ENCODE measurements around the gene ARIH2. TPM values are rescaled to one million over a fixed set of nuclear protein-coding genes. Genes with fewer than 3 reads are reported as not detected.

The ARIH2 gene
- polyA plus RNA-seq, 4 donors: 42.7 to 70.1 (median 47.2) TPM

DNA sequence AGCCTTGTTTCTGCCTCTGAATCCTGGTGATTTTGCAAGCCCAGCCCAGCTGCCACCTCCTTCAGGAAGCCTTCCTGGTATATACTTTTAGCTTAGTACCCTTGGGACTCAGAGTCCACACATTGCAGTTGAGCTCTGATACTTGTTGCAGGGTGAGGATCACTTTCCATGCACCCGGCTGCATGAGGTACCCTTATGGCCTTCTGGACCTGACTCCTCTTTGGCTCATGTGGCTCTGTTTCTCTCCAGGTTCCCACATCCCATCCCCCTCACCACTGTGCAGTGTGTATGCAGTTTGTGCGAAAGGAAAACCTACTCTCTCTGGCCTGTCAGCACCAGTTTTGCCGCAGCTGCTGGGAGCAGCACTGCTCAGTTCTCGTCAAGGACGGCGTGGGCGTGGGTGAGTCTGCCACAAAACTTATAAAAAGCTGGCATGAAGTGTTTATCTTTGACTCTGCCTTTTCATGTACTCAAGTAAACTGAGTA is 48.3 kb downstream of the ARIH2 start:
- 90 to 93% (median 92%) methylated on average over 7 of the region's 7 CpGs for WGBS, 3 donors
- H3K4me3 ChIP-seq (ENCODE audit: low read depth in 1 of 3, low read length in 3 of 3): no peak overlapping the region
- H3K27ac ChIP-seq (ENCODE audit: low read depth in 1 of 3, low read length in 2 of 3): no peak overlapping the region
- peaks cover 17 to 57% (median 24%) of the 10 kb centered on the region in 3 donors for H3K36me3 ChIP-seq (ENCODE audit: control insufficient read depth in 3 of 3, insufficient read depth in 2 of 3, low read depth in 1 of 3, low read length in 3 of 3)
- H3K4me1 ChIP-seq (ENCODE audit: control insufficient read depth in 3 of 3, insufficient read depth in 2 of 3, low read depth in 1 of 3, low read length in 2 of 3): no peaks in the 10 kb centered on the region
- DNase-seq (no peak), FAIRE-seq (no peak)
- no peaks in the 10 kb centered on the region for H3K27me3 ChIP-seq (ENCODE audit: control insufficient read depth in 3 of 3, insufficient read depth in 3 of 3, low read length in 3 of 3)
- no peaks in the 10 kb centered on the region for H3K9me3 ChIP-seq (ENCODE audit: control insufficient read depth in 2 of 2, insufficient read depth in 1 of 2, low read depth in 1 of 2, low read length in 1 of 2)

DNA sequence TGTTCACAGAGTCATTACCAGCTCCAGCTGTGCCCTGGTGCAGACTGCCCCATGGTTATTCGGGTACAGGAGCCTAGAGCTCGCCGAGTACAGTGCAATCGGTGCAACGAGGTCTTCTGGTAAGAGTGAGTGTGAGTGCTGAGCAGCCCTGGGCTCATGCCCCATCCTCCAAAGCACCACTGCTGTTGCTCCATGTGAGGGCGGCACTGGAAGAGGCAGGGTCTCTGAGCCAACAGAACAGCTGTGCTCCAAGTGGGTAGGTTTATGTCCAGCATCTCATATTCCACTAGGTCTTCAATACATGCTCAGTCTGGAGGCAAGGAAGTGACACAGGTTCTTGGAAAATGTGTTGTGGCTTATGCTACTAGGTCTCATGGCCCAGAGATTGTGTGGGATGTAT is 51.9 kb downstream of the ARIH2 start:
- Histone ChIP-seq H3K4me1 (ENCODE audit: control insufficient read depth in 3 of 3, insufficient read depth in 2 of 3, low read depth in 1 of 3, low read length in 2 of 3) (no peaks in the 10 kb centered on the region), H3K9me3 (ENCODE audit: control insufficient read depth in 2 of 2, insufficient read depth in 1 of 2, low read depth in 1 of 2, low read length in 1 of 2) (no peaks in the 10 kb centered on the region), H3K4me3 (ENCODE audit: low read depth in 1 of 3, low read length in 3 of 3) (no peak overlapping the region), H3K27me3 (ENCODE audit: control insufficient read depth in 3 of 3, insufficient read depth in 3 of 3, low read length in 3 of 3) (no peaks in the 10 kb centered on the region), H3K27ac (ENCODE audit: low read depth in 1 of 3, low read length in 2 of 3) (no peak overlapping the region), H3K36me3 (ENCODE audit: control insufficient read depth in 3 of 3, insufficient read depth in 2 of 3, low read depth in 1 of 3, low read length in 3 of 3) (peaks cover 29 to 68% (median 30%) of the 10 kb centered on the region in 3 donors)
- DNase-seq (no peak), FAIRE-seq (no peak)
- WGBS, 3 donors: 93 to 99% (median 98%) methylated on average over 6 of the region's 6 CpGs

DNA sequence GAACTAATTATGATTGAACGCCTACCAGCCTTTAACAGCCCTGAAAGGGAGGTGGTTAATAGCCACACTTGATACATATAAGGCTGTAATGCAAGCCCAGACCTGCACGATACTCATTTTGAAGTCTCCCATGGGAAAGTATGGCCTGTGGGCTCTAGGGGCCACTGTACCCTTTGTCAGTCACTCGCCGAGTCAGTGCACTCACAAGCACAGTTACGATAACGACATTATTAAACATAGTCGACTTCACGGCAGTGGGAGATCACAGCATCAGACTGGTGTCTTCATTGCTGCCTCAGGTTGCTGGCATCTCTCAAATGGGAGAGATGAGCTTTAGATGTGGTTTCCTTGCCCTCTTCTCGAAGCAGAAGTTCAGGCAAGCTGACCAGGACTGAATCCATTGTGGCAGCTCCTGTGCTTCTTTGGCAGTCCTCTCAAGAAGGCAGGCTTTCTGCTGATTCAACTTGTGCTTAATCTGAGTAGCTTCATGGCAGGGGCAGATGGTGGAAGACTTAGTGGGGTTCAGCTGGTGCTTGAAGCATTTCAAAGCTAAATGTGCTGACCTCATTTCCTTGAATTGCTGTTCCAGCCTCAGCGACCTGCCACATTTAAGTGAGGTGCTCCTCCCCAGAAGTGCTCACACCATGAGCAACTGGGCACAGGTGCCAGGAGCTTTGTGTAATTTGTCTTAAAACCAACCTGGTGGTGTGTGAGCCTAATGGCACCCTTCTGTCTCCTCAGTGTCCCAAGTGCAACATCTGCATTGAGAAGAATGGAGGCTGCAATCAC is 55.6 kb downstream of the ARIH2 start:
- FAIRE-seq: no peak
- WGBS, 3 donors: 91 to 94% (median 93%) methylated on average over 10 of the region's 10 CpGs

DNA sequence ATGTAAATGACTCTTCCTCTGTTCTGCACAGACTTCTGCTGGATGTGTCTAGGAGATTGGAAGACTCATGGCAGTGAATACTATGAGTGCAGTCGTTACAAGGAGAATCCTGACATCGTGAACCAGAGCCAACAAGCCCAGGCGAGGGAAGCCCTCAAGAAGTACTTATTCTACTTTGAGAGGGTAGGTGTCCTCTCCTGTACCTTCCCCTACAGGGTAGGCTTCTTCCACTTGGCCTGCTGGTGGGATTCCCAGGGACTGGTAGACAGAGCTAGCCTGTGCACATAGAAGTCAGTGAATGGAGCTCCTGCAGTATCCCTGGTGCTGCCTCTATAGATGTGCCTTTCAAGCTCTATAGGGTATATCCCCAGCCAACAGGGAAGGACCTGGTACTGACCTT is 60.8 kb downstream of the ARIH2 start:
- 96 to 98% (median 97%) methylated on average over 3 of the region's 3 CpGs for WGBS, 3 donors
- Histone ChIP-seq H3K4me3 (ENCODE audit: low read depth in 1 of 3, low read length in 3 of 3) (no peak overlapping the region), H3K4me1 (ENCODE audit: control insufficient read depth in 3 of 3, insufficient read depth in 2 of 3, low read depth in 1 of 3, low read length in 2 of 3) (no peaks in the 10 kb centered on the region), H3K9me3 (ENCODE audit: control insufficient read depth in 2 of 2, insufficient read depth in 1 of 2, low read depth in 1 of 2, low read length in 1 of 2) (no peaks in the 10 kb centered on the region), H3K27me3 (ENCODE audit: control insufficient read depth in 3 of 3, insufficient read depth in 3 of 3, low read length in 3 of 3) (no peaks in the 10 kb centered on the region), H3K27ac (ENCODE audit: low read depth in 1 of 3, low read length in 2 of 3) (no peak overlapping the region), H3K36me3 (ENCODE audit: control insufficient read depth in 3 of 3, insufficient read depth in 2 of 3, low read depth in 1 of 3, low read length in 3 of 3) (peaks cover 31 to 78% (median 32%) of the 10 kb centered on the region in 3 donors)
- FAIRE-seq: no peak
- DNase-seq: no peak

More for the DNA sequence above, 55.6 kb downstream of the ARIH2 start:
- Histone ChIP-seq H3K27me3 (ENCODE audit: control insufficient read depth in 3 of 3, insufficient read depth in 3 of 3, low read length in 3 of 3) (no peaks in the 10 kb centered on the region), H3K36me3 (ENCODE audit: control insufficient read depth in 3 of 3, insufficient read depth in 2 of 3, low read depth in 1 of 3, low read length in 3 of 3) (peaks cover 32 to 82% (median 32%) of the 10 kb centered on the region in 3 donors), H3K9me3 (ENCODE audit: control insufficient read depth in 2 of 2, insufficient read depth in 1 of 2, low read depth in 1 of 2, low read length in 1 of 2) (no peaks in the 10 kb centered on the region), H3K27ac (ENCODE audit: low read depth in 1 of 3, low read length in 2 of 3) (no peak overlapping the region), H3K4me3 (ENCODE audit: low read depth in 1 of 3, low read length in 3 of 3) (no peak overlapping the region), H3K4me1 (ENCODE audit: control insufficient read depth in 3 of 3, insufficient read depth in 2 of 3, low read depth in 1 of 3, low read length in 2 of 3) (no peaks in the 10 kb centered on the region)
- DNase-seq: no peak

DNA sequence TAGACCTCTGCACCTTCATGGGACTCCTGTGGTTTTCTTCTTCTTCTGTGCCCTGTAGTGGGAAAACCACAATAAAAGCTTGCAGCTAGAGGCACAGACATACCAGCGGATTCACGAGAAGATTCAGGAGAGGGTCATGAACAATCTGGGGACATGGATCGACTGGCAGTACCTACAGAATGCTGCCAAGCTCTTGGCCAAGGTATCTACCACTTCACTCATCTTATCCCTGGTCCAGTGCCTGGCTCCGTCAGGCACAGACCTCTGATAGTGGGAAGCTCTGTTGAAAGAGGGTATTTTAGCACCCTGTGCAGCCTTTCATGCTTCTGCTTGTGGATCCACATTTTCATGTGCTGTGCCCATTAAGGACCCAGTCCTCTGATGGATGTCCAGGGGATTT is 61.7 kb downstream of the ARIH2 start:
- Histone ChIP-seq H3K4me3 (ENCODE audit: low read depth in 1 of 3, low read length in 3 of 3) (no peak overlapping the region), H3K36me3 (ENCODE audit: control insufficient read depth in 3 of 3, insufficient read depth in 2 of 3, low read depth in 1 of 3, low read length in 3 of 3) (peaks cover 28 to 80% (median 32%) of the 10 kb centered on the region in 3 donors), H3K9me3 (ENCODE audit: control insufficient read depth in 2 of 2, insufficient read depth in 1 of 2, low read depth in 1 of 2, low read length in 1 of 2) (no peaks in the 10 kb centered on the region), H3K4me1 (ENCODE audit: control insufficient read depth in 3 of 3, insufficient read depth in 2 of 3, low read depth in 1 of 3, low read length in 2 of 3) (no peaks in the 10 kb centered on the region), H3K27ac (ENCODE audit: low read depth in 1 of 3, low read length in 2 of 3) (no peak overlapping the region), H3K27me3 (ENCODE audit: control insufficient read depth in 3 of 3, insufficient read depth in 3 of 3, low read length in 3 of 3) (no peaks in the 10 kb centered on the region)
- DNase-seq (no peak), FAIRE-seq (no peak)
- 91 to 96% (median 95%) methylated on average over 4 of the region's 4 CpGs for WGBS, 3 donors

DNA sequence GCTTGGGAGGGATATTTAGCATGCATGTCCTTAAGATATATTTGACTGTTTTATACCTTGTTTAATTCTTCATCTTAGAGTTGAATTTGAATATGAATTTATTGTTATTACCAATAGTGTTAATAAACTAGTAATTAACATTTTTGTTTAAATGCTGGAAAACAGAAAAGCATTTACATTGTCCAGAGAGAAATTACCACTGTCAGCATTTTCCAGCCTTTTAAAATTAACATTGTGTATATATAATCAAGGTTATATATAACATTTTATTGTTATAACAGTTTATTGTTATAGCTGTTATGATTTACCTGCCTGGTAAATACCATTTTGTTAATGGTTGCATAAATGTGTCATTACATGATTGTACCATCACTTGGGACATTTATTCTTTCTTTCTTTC is 63.4 kb downstream of the ARIH2 start:
- FAIRE-seq: no peak
- Histone ChIP-seq H3K4me3 (ENCODE audit: low read depth in 1 of 3, low read length in 3 of 3) (no peak overlapping the region), H3K27me3 (ENCODE audit: control insufficient read depth in 3 of 3, insufficient read depth in 3 of 3, low read length in 3 of 3) (no peaks in the 10 kb centered on the region)

DNA sequence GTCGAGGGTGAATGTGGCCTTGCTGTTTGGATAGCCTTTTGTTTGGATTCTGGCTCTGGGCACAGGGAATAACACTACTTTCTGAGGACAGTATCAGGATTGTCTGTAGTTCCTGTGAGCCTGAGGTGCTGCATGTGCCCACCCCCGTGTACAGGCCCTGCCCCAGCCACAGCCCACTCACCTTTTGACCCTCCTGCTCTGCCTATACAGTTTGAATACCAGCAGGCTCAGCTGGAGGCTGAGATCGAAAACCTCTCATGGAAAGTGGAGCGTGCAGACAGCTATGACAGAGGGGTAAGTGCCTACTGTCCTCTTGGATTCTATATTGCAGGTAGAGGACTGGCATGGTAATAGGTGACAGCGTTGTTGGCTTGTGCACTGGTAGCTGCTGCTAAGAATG is 64.0 kb downstream of the ARIH2 start:
- no peaks in the 10 kb centered on the region for H3K9me3 ChIP-seq (ENCODE audit: control insufficient read depth in 2 of 2, insufficient read depth in 1 of 2, low read depth in 1 of 2, low read length in 1 of 2)
- no peaks in the 10 kb centered on the region for H3K27me3 ChIP-seq (ENCODE audit: control insufficient read depth in 3 of 3, insufficient read depth in 3 of 3, low read length in 3 of 3)
- DNase-seq (no peak), FAIRE-seq (no peak)
- 81 to 90% (median 81%) methylated on average over 5 of the region's 5 CpGs for WGBS, 3 donors
- no peaks in the 10 kb centered on the region for H3K4me1 ChIP-seq (ENCODE audit: control insufficient read depth in 3 of 3, insufficient read depth in 2 of 3, low read depth in 1 of 3, low read length in 2 of 3)
- peaks cover 22 to 75% (median 23%) of the 10 kb centered on the region in 3 donors for H3K36me3 ChIP-seq (ENCODE audit: control insufficient read depth in 3 of 3, insufficient read depth in 2 of 3, low read depth in 1 of 3, low read length in 3 of 3)
- no peak overlapping the region for H3K4me3 ChIP-seq (ENCODE audit: low read depth in 1 of 3, low read length in 3 of 3)
- no peak overlapping the region for H3K27ac ChIP-seq (ENCODE audit: low read depth in 1 of 3, low read length in 2 of 3)

More for the DNA sequence above, 63.4 kb downstream of the ARIH2 start:
- no peak for DNase-seq
- H3K36me3 ChIP-seq (ENCODE audit: control insufficient read depth in 3 of 3, insufficient read depth in 2 of 3, low read depth in 1 of 3, low read length in 3 of 3): peaks cover 22 to 80% (median 23%) of the 10 kb centered on the region in 3 donors
- no peak overlapping the region for H3K27ac ChIP-seq (ENCODE audit: low read depth in 1 of 3, low read length in 2 of 3)
- H3K9me3 ChIP-seq (ENCODE audit: control insufficient read depth in 2 of 2, insufficient read depth in 1 of 2, low read depth in 1 of 2, low read length in 1 of 2): no peaks in the 10 kb centered on the region
- H3K4me1 ChIP-seq (ENCODE audit: control insufficient read depth in 3 of 3, insufficient read depth in 2 of 3, low read depth in 1 of 3, low read length in 2 of 3): no peaks in the 10 kb centered on the region

DNA sequence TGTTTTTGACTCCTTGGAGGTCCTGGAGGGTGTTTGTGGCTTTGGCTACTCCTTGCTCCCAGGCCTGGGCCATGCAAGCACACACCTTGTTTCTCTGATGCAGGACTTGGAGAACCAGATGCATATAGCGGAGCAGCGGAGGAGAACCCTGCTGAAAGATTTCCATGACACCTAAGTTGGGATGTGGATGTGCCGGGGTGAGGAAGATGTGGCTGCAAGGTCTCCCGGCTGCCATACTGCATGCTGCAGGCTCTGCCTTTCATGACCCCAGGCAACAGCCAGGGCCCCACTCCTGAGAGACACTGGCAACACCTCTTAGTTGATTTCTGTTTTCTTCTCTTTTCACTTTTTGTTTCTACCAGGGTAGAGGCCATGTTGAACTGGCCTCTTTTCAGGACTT is 64.5 kb downstream of the ARIH2 start:
- H3K4me1 ChIP-seq (ENCODE audit: control insufficient read depth in 3 of 3, insufficient read depth in 2 of 3, low read depth in 1 of 3, low read length in 2 of 3): no peaks in the 10 kb centered on the region
- FAIRE-seq (no peak), DNase-seq (no peak)
- H3K36me3 ChIP-seq (ENCODE audit: control insufficient read depth in 3 of 3, insufficient read depth in 2 of 3, low read depth in 1 of 3, low read length in 3 of 3): peaks cover 22 to 75% (median 23%) of the 10 kb centered on the region in 3 donors
- H3K27me3 ChIP-seq (ENCODE audit: control insufficient read depth in 3 of 3, insufficient read depth in 3 of 3, low read length in 3 of 3): no peaks in the 10 kb centered on the region
- H3K4me3 ChIP-seq (ENCODE audit: low read depth in 1 of 3, low read length in 3 of 3): no peak overlapping the region
- H3K27ac ChIP-seq (ENCODE audit: low read depth in 1 of 3, low read length in 2 of 3): no peak overlapping the region
- H3K9me3 ChIP-seq (ENCODE audit: control insufficient read depth in 2 of 2, insufficient read depth in 1 of 2, low read depth in 1 of 2, low read length in 1 of 2): no peaks in the 10 kb centered on the region
- WGBS, 3 donors: 95 to 100% (median 98%) methylated on average over 4 of the region's 4 CpGs
